Esophagus muscularis mucosa (tissue), 4 donors: ENCODE results near the gene DISC1.

Source experiments
- EP300 ChIP-seq: sonication (generic); formaldehyde crosslinking; IDR thresholded peaks from one replicate; pipeline ENCODE4 v1.6.1; 2017; ENCODE audit warnings: antibody characterized with exemption
- POLR2AphosphoS5 ChIP-seq, 2 donors: sonication (generic); formaldehyde crosslinking; IDR thresholded peaks; one replicate each; pipeline ENCODE4 v1.6.1; 2017; ENCODE audit warnings: antibody characterized with exemption in 2 of 2
- TF ChIP-seq, protein P1 (sequence below), 3 experiments: fragments of 200-600 bp in 2 of 3; fragments of 450-650 bp in 1 of 3; sonication (generic) in 2 of 3; IDR thresholded peaks; one replicate each; pipeline ENCODE4 v1.5.1; 2017 to 2019; ENCODE audit warnings: antibody characterized with exemption in 3 of 3, mild to moderate bottlenecking in 2 of 3, moderate library complexity in 1 of 3

DNA sequence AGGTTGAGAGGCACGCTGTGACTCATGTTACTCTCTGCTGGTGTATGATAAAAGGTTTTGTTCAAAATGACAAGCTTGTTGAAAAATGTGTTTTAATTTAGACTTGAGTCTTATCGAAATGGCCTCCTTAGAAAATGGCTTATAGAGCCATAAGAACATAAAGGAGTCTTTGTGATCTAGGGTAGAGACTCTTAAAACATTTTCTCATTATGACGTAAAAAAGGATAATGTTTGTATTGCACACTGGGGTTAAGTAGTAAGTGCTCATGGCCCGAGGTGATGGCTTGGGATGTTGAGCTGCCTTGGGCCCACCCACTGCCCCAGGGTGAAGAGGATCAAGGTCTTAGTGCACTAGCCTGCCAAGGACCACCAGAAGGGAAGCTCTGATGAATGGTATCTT, 117.4 kb downstream of the DISC1 start:
- TF ChIP-seq, protein P1, sequence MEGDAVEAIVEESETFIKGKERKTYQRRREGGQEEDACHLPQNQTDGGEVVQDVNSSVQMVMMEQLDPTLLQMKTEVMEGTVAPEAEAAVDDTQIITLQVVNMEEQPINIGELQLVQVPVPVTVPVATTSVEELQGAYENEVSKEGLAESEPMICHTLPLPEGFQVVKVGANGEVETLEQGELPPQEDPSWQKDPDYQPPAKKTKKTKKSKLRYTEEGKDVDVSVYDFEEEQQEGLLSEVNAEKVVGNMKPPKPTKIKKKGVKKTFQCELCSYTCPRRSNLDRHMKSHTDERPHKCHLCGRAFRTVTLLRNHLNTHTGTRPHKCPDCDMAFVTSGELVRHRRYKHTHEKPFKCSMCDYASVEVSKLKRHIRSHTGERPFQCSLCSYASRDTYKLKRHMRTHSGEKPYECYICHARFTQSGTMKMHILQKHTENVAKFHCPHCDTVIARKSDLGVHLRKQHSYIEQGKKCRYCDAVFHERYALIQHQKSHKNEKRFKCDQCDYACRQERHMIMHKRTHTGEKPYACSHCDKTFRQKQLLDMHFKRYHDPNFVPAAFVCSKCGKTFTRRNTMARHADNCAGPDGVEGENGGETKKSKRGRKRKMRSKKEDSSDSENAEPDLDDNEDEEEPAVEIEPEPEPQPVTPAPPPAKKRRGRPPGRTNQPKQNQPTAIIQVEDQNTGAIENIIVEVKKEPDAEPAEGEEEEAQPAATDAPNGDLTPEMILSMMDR (IDR thresholded peaks at IDR 0.05): no peak
- TF ChIP-seq POLR2AphosphoS5 (IDR thresholded peaks at IDR 0.05) (no peak), EP300 (no peak)
